H9 (cell line): ENCODE measurements around the gene SAMM50. TPM values are rescaled to one million over a fixed set of nuclear protein-coding genes. Genes with fewer than 3 reads are reported as not detected.

Experiments
- DNase-seq: peaks from one replicate; pipeline ENCODE4 v3.0.0-alpha.2; 2017
- H2AFZ ChIP-seq: one replicate; pipeline ENCODE4 v1.6.1; 2013; ENCODE audit warnings: mild to moderate bottlenecking, low read length, control low read depth, moderate library complexity
- H2AK5ac ChIP-seq: 2 replicates; pipeline ENCODE4 v1.6.1; 2013; ENCODE audit warnings: low read length, control low read depth, mixed read lengths; ENCODE audit not compliant: insufficient read length
- H2BK120ac ChIP-seq: one replicate; pipeline ENCODE4 v1.6.1; 2013; ENCODE audit warnings: low read depth, mild to moderate bottlenecking, low read length, control low read depth, inconsistent platforms; ENCODE audit not compliant: poor library complexity, severe bottlenecking
- H2BK12ac ChIP-seq: 2 replicates; pipeline ENCODE4 v1.6.1; 2013; ENCODE audit warnings: low read length, control low read depth, mixed read lengths, low read depth; ENCODE audit not compliant: insufficient read length
- H2BK15ac ChIP-seq: 2 replicates; pipeline ENCODE4 v1.6.1; 2013; ENCODE audit warnings: low read depth, low read length, control low read depth
- H2BK20ac ChIP-seq: one replicate; pipeline ENCODE4 v1.6.1; 2013; ENCODE audit warnings: low read depth, mild to moderate bottlenecking, low read length, control low read depth, inconsistent platforms; ENCODE audit not compliant: poor library complexity, severe bottlenecking
- H2BK5ac ChIP-seq: 2 replicates; pipeline ENCODE4 v1.6.1; 2013; ENCODE audit warnings: low read length, control low read depth, mixed read lengths; ENCODE audit not compliant: insufficient read length
- H3K14ac ChIP-seq: 2 replicates; pipeline ENCODE4 v1.6.1; 2013; ENCODE audit warnings: low read length, control low read depth; ENCODE audit not compliant: insufficient read depth
- H3K18ac ChIP-seq: 2 replicates; pipeline ENCODE4 v1.6.1; 2013; ENCODE audit warnings: low read depth, mild to moderate bottlenecking, mixed read lengths, low read length, control low read depth; ENCODE audit not compliant: insufficient read length
- H3K23ac ChIP-seq: 2 replicates; pipeline ENCODE4 v1.6.1; 2013; ENCODE audit warnings: low read length, control low read depth, mixed read lengths, low read depth; ENCODE audit not compliant: insufficient read length
- H3K23me2 ChIP-seq: 2 replicates; pipeline ENCODE4 v1.6.1; 2013; ENCODE audit warnings: low read depth, mild to moderate bottlenecking, mixed read lengths, low read length, control low read depth; ENCODE audit not compliant: insufficient read length, poor library complexity, severe bottlenecking
- H3K27ac ChIP-seq: 2 replicates; pipeline ENCODE4 v1.5.1; 2013; ENCODE audit warnings: low read length, control low read depth, mixed read lengths, low read depth; ENCODE audit not compliant: insufficient read length
- H3K27me3 ChIP-seq: 2 replicates; pipeline ENCODE4 v1.6.1; 2013; ENCODE audit warnings: low read length, control low read depth, inconsistent platforms; ENCODE audit not compliant: insufficient read depth
- H3K4ac ChIP-seq: 2 replicates; pipeline ENCODE4 v1.6.1; 2013; ENCODE audit warnings: low read depth, mild to moderate bottlenecking, control low read depth, inconsistent platforms, low read length, moderate library complexity
- H3K4me1 ChIP-seq: 2 replicates; pipeline ENCODE4 v1.6.1; 2013; ENCODE audit warnings: low read length, control low read depth, inconsistent platforms; ENCODE audit not compliant: insufficient read depth
- H3K4me2 ChIP-seq: 2 replicates; pipeline ENCODE4 v1.6.1; 2013; ENCODE audit warnings: low read length, control low read depth, mixed read lengths; ENCODE audit not compliant: insufficient read length, insufficient read depth
- H3K56ac ChIP-seq: 2 replicates; pipeline ENCODE4 v1.6.1; 2013; ENCODE audit warnings: low read depth, mild to moderate bottlenecking, mixed read lengths, low read length, control low read depth; ENCODE audit not compliant: insufficient read length
- H3K79me1 ChIP-seq: 2 replicates; pipeline ENCODE4 v1.6.1; 2013; ENCODE audit warnings: low read depth, mild to moderate bottlenecking, moderate library complexity, low read length, control low read depth, inconsistent platforms; ENCODE audit not compliant: insufficient read depth, poor library complexity, severe bottlenecking
- H3K79me2 ChIP-seq: 2 replicates; pipeline ENCODE4 v1.6.1; 2013; ENCODE audit warnings: low read length, control low read depth, inconsistent platforms; ENCODE audit not compliant: insufficient read depth
- H3K9ac ChIP-seq: 2 replicates; pipeline ENCODE4 v1.6.1; 2013; ENCODE audit warnings: low read length, control low read depth, mixed read lengths; ENCODE audit not compliant: insufficient read length; ENCODE audit errors: extremely low read depth
- H3K9me3 ChIP-seq: one replicate; pipeline ENCODE4 v1.6.1; 2013; ENCODE audit warnings: low read depth, low read length, inconsistent platforms; ENCODE audit not compliant: control insufficient read depth
- H3T11ph ChIP-seq: one replicate; pipeline ENCODE4 v1.6.1; 2013; ENCODE audit warnings: mild to moderate bottlenecking, low read length, control low read depth, inconsistent platforms
- H4K20me1 ChIP-seq: one replicate; pipeline ENCODE4 v1.6.1; 2013; ENCODE audit not compliant: control insufficient read depth, insufficient read length, insufficient read depth
- H4K5ac ChIP-seq: 2 replicates; pipeline ENCODE4 v1.6.1; 2013; ENCODE audit warnings: low read depth, mild to moderate bottlenecking, mixed read lengths, low read length, control low read depth; ENCODE audit not compliant: insufficient read length
- H4K8ac ChIP-seq: replicated peaks from 2 replicates; pipeline ENCODE4 v1.6.1; 2013; ENCODE audit warnings: low read length, control low read depth, mixed read lengths, low read depth; ENCODE audit not compliant: insufficient read length
- H4K91ac ChIP-seq: 2 replicates; pipeline ENCODE4 v1.6.1; 2013; ENCODE audit warnings: low read depth, mild to moderate bottlenecking, moderate library complexity, mixed read lengths, low read length, control low read depth; ENCODE audit not compliant: insufficient read length
- H3K27ac Mint-ChIP-seq, 3 experiments: 2 replicates in 2 of 3; 3 replicates in 1 of 3; pipeline ENCODE4 v1.8.0; 2020 to 2021; ENCODE audit warnings: mixed read lengths in 3 of 3, mild to moderate bottlenecking in 1 of 3, moderate library complexity in 1 of 3
- H3K27me3 Mint-ChIP-seq: 2 replicates; pipeline ENCODE4 v1.8.0; 2021; ENCODE audit warnings: low read depth, mild to moderate bottlenecking, moderate library complexity, mixed read lengths
- H3K36me3 Mint-ChIP-seq, 3 experiments: 2 replicates in 2 of 3; 3 replicates in 1 of 3; pipeline ENCODE4 v1.8.0; 2020 to 2021; ENCODE audit warnings: low read depth in 3 of 3, mixed read lengths in 3 of 3; ENCODE audit not compliant: insufficient read depth in 1 of 3
- H3K4me1 Mint-ChIP-seq, 2 experiments: 2 replicates each; pipeline ENCODE4 v1.8.0; 2020; ENCODE audit warnings: mixed read lengths in 2 of 2
- H3K4me3 Mint-ChIP-seq, 2 experiments: 2 replicates in 1 of 2; 3 replicates in 1 of 2; pipeline ENCODE4 v1.8.0; 2020 to 2021; ENCODE audit warnings: mild to moderate bottlenecking in 2 of 2, mixed read lengths in 2 of 2, moderate library complexity in 1 of 2
- H3K9me3 Mint-ChIP-seq, 2 experiments: 2 replicates in 1 of 2; 3 replicates in 1 of 2; pipeline ENCODE4 v1.8.0; 2020; ENCODE audit warnings: mild to moderate bottlenecking in 2 of 2, mixed read lengths in 2 of 2, moderate library complexity in 1 of 2
- CTCF ChIP-seq: fragments of 200-600 bp; sonication (generic); conservative IDR thresholded peaks from 3 replicates; pipeline ENCODE4 v1.8.0; 2021; ENCODE audit warnings: antibody characterized with exemption, mild to moderate bottlenecking
- WGBS: extraction: QIAGEN DNeasy Blood & Tissue Kit; methylation state at CpG from one replicate; pipeline ENCODE4 v1.1.7; 2013; ENCODE audit warnings: missing lambda C conversion rate, low lambda C conversion rate, mixed read lengths; ENCODE audit not compliant: insufficient read length; ENCODE audit errors: extremely low coverage; 5-methylcytosine and 5-hydroxymethylcytosine counted together
- total RNA-seq: library from RNA; stranded (reverse); gene quantifications from 2 replicates; pipeline ENCODE4 v1.2.1, GENCODE V29; 2021

SAMM50 gene
- total RNA-seq, 1 experiment from 2014 or later: 57.2 TPM

GRCh38 chr22:43924877-43925276 is 30.4 kb upstream of the SAMM50 start:
- no peaks in the 10 kb centered on the region for H4K20me1 ChIP-seq
- Mint-ChIP-seq H3K4me3 (peak overlapping the region; percentile 79 to 86), H3K27me3 (peaks cover 2% of the 10 kb centered on the region; the same call in 1 of the 2 replicates), H3K9me3 (no peaks in the 10 kb centered on the region; a peak in 1 of 5 replicates), H3K36me3 (peaks cover 22 to 31% (median 28%) of the 10 kb centered on the region in 3 experiments; a peak in 6 of 7 replicates), H3K27ac (peak overlapping the region; percentile 61 to 98 (median 89); a peak in 6 of 7 replicates), H3K4me1 (peaks cover 30 to 37% of the 10 kb centered on the region in 2 experiments)
- no peak overlapping the region for H2AFZ ChIP-seq
- no peak for TF ChIP-seq CTCF
- DNase-seq: no peak
- H4K91ac ChIP-seq: no peak overlapping the region
- no peak overlapping the region for H2BK20ac ChIP-seq
- H3K14ac ChIP-seq: no peak overlapping the region
- H3K79me1 ChIP-seq: no peaks in the 10 kb centered on the region
- H2AK5ac ChIP-seq: no peak overlapping the region
- H3K56ac ChIP-seq: no peak overlapping the region
- no peak overlapping the region for H3K27ac ChIP-seq
- no peak overlapping the region for H3K4ac ChIP-seq
- no peak overlapping the region for H2BK120ac ChIP-seq
- no peak overlapping the region for H4K8ac ChIP-seq
- H3K4me1 ChIP-seq: peaks cover 3% of the 10 kb centered on the region; the same call in 1 of the 2 replicates
- no peak overlapping the region for H3T11ph ChIP-seq
- peak overlapping the region; percentile 52 for H3K4me2 ChIP-seq
- no peaks in the 10 kb centered on the region for H3K27me3 ChIP-seq
- H3K18ac ChIP-seq: no peak overlapping the region
- peaks cover 3% of the 10 kb centered on the region for H3K23me2 ChIP-seq
- H3K9ac ChIP-seq: peak overlapping the region; percentile 42
- no peak overlapping the region for H2BK15ac ChIP-seq
- H2BK12ac ChIP-seq: no peak overlapping the region
- H2BK5ac ChIP-seq: no peak overlapping the region
- H3K9me3 ChIP-seq: no peaks in the 10 kb centered on the region
- WGBS: no CpG with 5 or more reads among the region's 7 CpGs
- H3K23ac ChIP-seq: no peak overlapping the region
- no peak overlapping the region for H4K5ac ChIP-seq
- no peaks in the 10 kb centered on the region; the same call in 1 of the 2 replicates for H3K79me2 ChIP-seq
